Lower leg skin (tissue), 4 donors: ENCODE measurements around the gene NMRK2. TPM values are rescaled to one million over a fixed set of nuclear protein-coding genes. Genes with fewer than 3 reads are reported as not detected.

Source experiments
- microRNA counts, 2 donors: library from miRNA; unstranded; fragments of <30 nt; microRNA quantifications; one replicate each; lab custom pipeline; 2016
- microRNA-seq, 2 donors: library from miRNA; unstranded; fragments of <30 nt; microRNA quantifications; one replicate each; pipeline ENCODE4, GENCODE V29; 2016; ENCODE audit warnings: borderline replicate concordance in 2 of 2, borderline number of aligned reads in 1 of 2
- total RNA-seq, 4 donors: library from RNA; depleted of rRNA; stranded (reverse); fragments of >200 nt; gene quantifications; one replicate each; pipeline ENCODE4 v1.1.0, GENCODE V29; 2016

The NMRK2 gene
- total RNA-seq, 4 donors from 2014 or later: not detected

MicroRNAs within 50 kb of the gene (microRNA counts, 767-probe panel; counts per million panel counts)
- microRNA hsa-miR-637 (lab: Ali Mortazavi, UCI): 0 to 358 counts per million in 2 donors

Small RNAs within 50 kb of the gene (microRNA-seq; reads per million reads assigned to microRNA genes)
- 0 reads per million in 2 donors for gene MIR637

Other genes starting within 250 kb of the NMRK2 start
- gene PIP5K1C, start 232.6 kb upstream of the NMRK2 start, total RNA-seq: 10 to 100 TPM; 14.1 to 27.3 (median 22.1) TPM
- 10 to 100 TPM; 27.3 to 60.9 (median 35.6) TPM for gene TJP3, start 224.7 kb upstream of the NMRK2 start, total RNA-seq
- gene APBA3, start 171.4 kb upstream of the NMRK2 start, total RNA-seq: 10 to 100 TPM; 21.8 to 34.6 (median 31.8) TPM
- 10 to 100 TPM; 45.0 to 72.8 (median 53.9) TPM for gene MRPL54, start 170.4 kb upstream of the NMRK2 start, total RNA-seq
- not detected for gene RAX2, start 160.8 kb upstream of the NMRK2 start, total RNA-seq
- gene MATK, start 146.7 kb upstream of the NMRK2 start, total RNA-seq: 1 to 10 TPM; 2.1 to 5.8 (median 3.3) TPM
- under 1 TPM in 1 of 4 donors, not detected in 3; 0.13 TPM for gene ZFR2, start 64.0 kb upstream of the NMRK2 start, total RNA-seq
- not detected for gene ATCAY, start 52.4 kb upstream of the NMRK2 start, total RNA-seq
- gene DAPK3, start 38.0 kb downstream of the NMRK2 start, total RNA-seq: 10 to 100 TPM; 75.6 to 90.9 (median 82.2) TPM
- gene EEF2, start 52.4 kb downstream of the NMRK2 start, total RNA-seq: 1,000 to 10,000 TPM; 2,068 to 2,517 (median 2,443) TPM
- gene PIAS4, start 74.7 kb downstream of the NMRK2 start, total RNA-seq: 10 to 100 TPM; 20.8 to 35.1 (median 26.9) TPM
- 100 to 1,000 TPM; 138 to 162 (median 152) TPM for gene ZBTB7A, start 133.8 kb downstream of the NMRK2 start, total RNA-seq
- gene MAP2K2, start 191.1 kb downstream of the NMRK2 start, total RNA-seq: 100 to 1,000 TPM in 3 of 4 donors, 10 to 100 TPM in 1; 89.0 to 111 (median 106) TPM
- gene CREB3L3, start 220.6 kb downstream of the NMRK2 start, total RNA-seq: not detected
- 10 to 100 TPM; 18.7 to 39.8 (median 32.9) TPM for gene SIRT6, start 249.5 kb downstream of the NMRK2 start, total RNA-seq
- gene ANKRD24, start 249.6 kb downstream of the NMRK2 start, total RNA-seq: 1 to 10 TPM in 2 of 4 donors, under 1 TPM in 1, not detected in 1; 0.22 to 3.2 (median 1.5) TPM